HG03064 (cell line): ENCODE results near the gene LSG1.

ENCODE experiments used
- ATAC-seq: cut with Tn5 transposase; IDR thresholded peaks from one replicate; pipeline ENCODE4 v1.9.1; 2021; ENCODE audit warnings: low read depth; ENCODE audit not compliant: unreplicated experiment

LSG1 gene

GRCh38 chr3:194687638-194688199 is 15.7 kb upstream of the LSG1 start:
- ATAC-seq: no peak

- no peak for ATAC-seq
These were observed 15.0 kb upstream of the LSG1 start for GRCh38 chr3:194686816-194687637.

GRCh38 chr3:194686414-194686815 is 14.4 kb upstream of the LSG1 start:
- no peak for ATAC-seq

GRCh38 chr3:194685718-194686413 is 13.9 kb upstream of the LSG1 start, which contains the start of gene FAM43A:
Gene FAM43A, plus strand, starts transcription at chr3:194685883. Its CDS starts 944 bp downstream, at chr3:194686827.
- peak; percentile 36 for ATAC-seq

- ATAC-seq: peak; percentile 10
These were observed 13.2 kb upstream of the LSG1 start for GRCh38 chr3:194685065-194685717.

GRCh38 chr3:194683380-194683779 is 11.4 kb upstream of the LSG1 start:
- ATAC-seq: no peak

- ATAC-seq: no peak
These were observed 10.8 kb upstream of the LSG1 start for GRCh38 chr3:194682694-194683310.

GRCh38 chr3:194682189-194682693 is 10.2 kb upstream of the LSG1 start:
- no peak for ATAC-seq

- ATAC-seq: no peak
These were observed 9.1 kb upstream of the LSG1 start for GRCh38 chr3:194680888-194681615.

- ATAC-seq: no peak
These were observed 4.5 kb upstream of the LSG1 start for GRCh38 chr3:194676471-194676870.

GRCh38 chr3:194675680-194676079 is 3.7 kb upstream of the LSG1 start:
- no peak for ATAC-seq

GRCh38 chr3:194675081-194675640 is 3.2 kb upstream of the LSG1 start:
- no peak for ATAC-seq

GRCh38 chr3:194673761-194674160 is 1.8 kb upstream of the LSG1 start:
- ATAC-seq: no peak

- ATAC-seq: no peak
These were observed 885 bp upstream of the LSG1 start for GRCh38 chr3:194672876-194673275.

- peak; percentile 22 for ATAC-seq
These were observed 486 bp downstream of the LSG1 start for GRCh38 chr3:194671511-194671899.

GRCh38 chr3:194667363-194667762 is 4.6 kb downstream of the LSG1 start:
- ATAC-seq: no peak

- no peak for ATAC-seq
These were observed 7.1 kb downstream of the LSG1 start for GRCh38 chr3:194664857-194665256.

- no peak for ATAC-seq
These were observed 10.0 kb downstream of the LSG1 start for GRCh38 chr3:194661946-194662345.

- ATAC-seq: no peak
These were observed 10.6 kb downstream of the LSG1 start for GRCh38 chr3:194661374-194661773.
